Measurements from ENCODE around the gene NAP1L5.

The NAP1L5 gene

GRCh38 chr4:88660446-88661294 is 37.0 kb downstream of the NAP1L5 start:
- no peak for DNase-seq (ENCODE audit: low read depth, low spot score)

GRCh38 chr4:88659890-88660208 is 37.8 kb downstream of the NAP1L5 start:
- DNase-seq (ENCODE audit: low read depth, low spot score): no peak

GRCh38 chr4:88659055-88659889 is 38.4 kb downstream of the NAP1L5 start:
- no peak for DNase-seq (ENCODE audit: low read depth, low spot score)

GRCh38 chr4:88655226-88655625 is 42.4 kb downstream of the NAP1L5 start:
- no peak for DNase-seq (ENCODE audit: low read depth, low spot score)

GRCh38 chr4:88653371-88653946 is 44.2 kb downstream of the NAP1L5 start:
- DNase-seq (ENCODE audit: low read depth, low spot score): no peak

- no peak for DNase-seq (ENCODE audit: low read depth, low spot score)
These were observed 47.9 kb downstream of the NAP1L5 start for GRCh38 chr4:88649716-88650115.

GRCh38 chr4:88646528-88647280 is 50.9 kb downstream of the NAP1L5 start:
- peak; percentile 85 for DNase-seq (ENCODE audit: low read depth, low spot score)

- DNase-seq (ENCODE audit: low read depth, low spot score): no peak
These were observed 51.6 kb downstream of the NAP1L5 start for GRCh38 chr4:88645994-88646393.
